ENCODE data around the gene STX3. TPM values are rescaled to one million over a fixed set of nuclear protein-coding genes. Genes with fewer than 3 reads are reported as not detected.

The STX3 gene
- total and polyA plus RNA-seq, 2 of the 8 experiments (the other 6 are each of a cell fraction or from before 2014, with no cell fraction given) = 50.5 to 56.1 TPM

- Histone ChIP-seq H3K79me2 (ENCODE audit: control insufficient read depth in 1 of 2, insufficient read depth in 2 of 2, low read length in 2 of 2) (no peaks in the 10 kb centered on the region), H2AK5ac (ENCODE audit: low read depth, low read length) (no peak overlapping the region), H3K9me3 (ENCODE audit: insufficient read depth in 2 of 2, low read depth in 1 of 2, low read length in 1 of 2) (no peaks in the 10 kb centered on the region), H2BK15ac (ENCODE audit: low read length) (no peak overlapping the region), H3K4me2 (ENCODE audit: insufficient read depth in 1 of 2, low read depth in 2 of 2, low read length in 2 of 2) (no peak overlapping the region), H3K36me3 (ENCODE audit: control insufficient read depth in 2 of 4, insufficient read depth in 4 of 4, low read length in 3 of 4) (peaks cover 10 to 36% (median 24%) of the 10 kb centered on the region in 4 experiments), H4K8ac (ENCODE audit: extremely low read depth, insufficient read depth, low read length) (no peak overlapping the region), H3K14ac (ENCODE audit: insufficient read length) (no peak overlapping the region), H4K5ac (ENCODE audit: insufficient read length, low read depth, low read length) (no peak overlapping the region), H3K4ac (replicated peaks; ENCODE audit: insufficient read length, low read depth, low read length) (no peak overlapping the region), H3K9ac (replicated peaks in 1 of 4; ENCODE audit: extremely low read depth in 1 of 4, low read depth in 3 of 4, low read length in 3 of 4) (no peak overlapping the region), H2BK12ac (ENCODE audit: low read depth, low read length) (no peak overlapping the region), H2BK5ac (ENCODE audit: low read depth, low read length) (no peak overlapping the region), H3K23me2 (ENCODE audit: low read depth, low read length) (no peaks in the 10 kb centered on the region), H2BK20ac (ENCODE audit: low read length) (no peak overlapping the region), H3K18ac (ENCODE audit: extremely low read depth, low read length) (no peak overlapping the region), H3K23ac (ENCODE audit: insufficient read length) (no peak overlapping the region), H2AFZ (ENCODE audit: low read length) (no peak overlapping the region), H3K4me3 (ENCODE audit: extremely low read depth in 1 of 4, insufficient read depth in 2 of 4, low read depth in 3 of 4, low read length in 4 of 4) (no peak overlapping the region), H3K56ac (replicated peaks; ENCODE audit: insufficient read length, low read depth, low read length) (no peak overlapping the region), H3K27ac (ENCODE audit: low read depth, low read length) (no peak overlapping the region), H3K4me1 (replicated peaks in 1 of 4; ENCODE audit: control insufficient read depth in 3 of 4, insufficient read depth in 4 of 4, low read length in 3 of 4) (no peaks in the 10 kb centered on the region), H3K27me3 (replicated peaks in 1 of 4; ENCODE audit: control insufficient read depth in 3 of 4, extremely low read depth in 1 of 4, insufficient read depth in 3 of 4, low read length in 3 of 4) (no peaks in the 10 kb centered on the region), H3K79me1 (ENCODE audit: low read depth, low read length) (no peaks in the 10 kb centered on the region), H2BK120ac (replicated peaks; ENCODE audit: low read depth, low read length) (no peak overlapping the region), H4K91ac (replicated peaks; ENCODE audit: insufficient read length, low read length) (no peak overlapping the region), H4K20me1 (replicated peaks in 1 of 2; ENCODE audit: control insufficient read depth in 1 of 2, insufficient read depth in 2 of 2, low read length in 2 of 2) (peaks cover 0 to 3% of the 10 kb centered on the region in 2 experiments)
- DNase-seq (ENCODE audit: low read depth in 1 of 2, low spot score in 2 of 2) (no peak), FAIRE-seq (no peak)
- WGBS, 2 experiments (ENCODE audit: extremely low coverage in 1 of 2, insufficient coverage in 1 of 2, insufficient read length in 1 of 2, insufficient replicate concordance in 2 of 2, low coverage in 1 of 2, low lambda C conversion rate in 2 of 2, missing lambda C conversion rate in 1 of 2) = 86% methylated on average over 2 of the region's 2 CpGs; no CpG with 5 or more reads in 1 of the 2 experiments
- ChIA-PET POLR2A (ENCODE audit: partially characterized antibody) (interaction anchor here (2.0 to 2.1 kb wide), 2 partner anchors 9 to 45 kb away, joined by 6 to 8 read pairs; partner anchors contain the start of genes MRPL16 and STX3), CTCF (ENCODE audit: partially characterized antibody) (interaction anchor here (0.7 to 5.1 kb wide), 16 partner anchors 8 to 463 kb away, joined by 3 to 48 read pairs (median 3); partner anchors contain the start of genes MRPL16 and STX3)
- no peak for TF ChIP-seq GABPA (IDR thresholded peaks at IDR 0.05; ENCODE audit: borderline replicate concordance, insufficient read depth, low read length)
- TF ChIP-seq SRF (IDR thresholded peaks at IDR 0.05; ENCODE audit: low read depth, low read length) = no peak
These were observed 46.1 kb downstream of the STX3 start for GRCh38 chr11:59801160-59801706.

All from H1 (cell line).